K562 (cell line): ENCODE data around the gene RSPH3. TPM values are rescaled to one million over a fixed set of nuclear protein-coding genes. Genes with fewer than 3 reads are reported as not detected.

ENCODE experiments used
- CAMTA2 ChIP-seq: fragments of 250-450 bp; sonication (Bioruptor Pico); conservative IDR thresholded peaks from 2 replicates; pipeline ENCODE4 v1.5.1; 2022
- CREB1 ChIP-seq, 2 experiments: sonication (generic) in 1 of 2; formaldehyde crosslinking in 1 of 2; IDR thresholded peaks; 2 replicates each; pipeline versions ENCODE4 v1.6.1 to v1.8.0; 2012 to 2022; ENCODE audit warnings: inconsistent platforms in 1 of 2, mild to moderate bottlenecking in 1 of 2, missing genetic modification reagents in 1 of 2, moderate library complexity in 1 of 2
- DACH1 ChIP-seq: fragments of 450-650 bp; IDR thresholded peaks from 2 replicates; pipeline ENCODE4 v1.6.1; 2018; ENCODE audit not compliant: partially characterized antibody
- DLX4 ChIP-seq: fragments of 250-450 bp; sonication (Bioruptor Pico); IDR thresholded peaks from 2 replicates; pipeline ENCODE4 v1.6.1; 2021; ENCODE audit warnings: mild to moderate bottlenecking
- ETV5 ChIP-seq: sonication (generic); formaldehyde crosslinking; IDR thresholded peaks from 2 replicates; pipeline ENCODE4 v1.4.0; 2020; ENCODE audit warnings: low read depth, mild to moderate bottlenecking, missing genetic modification reagents
- JUND ChIP-seq, 2 experiments: IDR thresholded peaks; 2 replicates in 1 of 2; 3 replicates in 1 of 2; pipeline ENCODE4 v1.6.1; 2011; ENCODE audit warnings: borderline replicate concordance in 2 of 2, low read depth in 2 of 2, low read length in 2 of 2, improper control_type of control experiment in 1 of 2, missing biosample characterization in 1 of 2, missing genetic modification characterization in 1 of 2, missing genetic modification reagents in 1 of 2
- MAFF ChIP-seq: IDR thresholded peaks from 2 replicates; pipeline ENCODE4 v1.6.1; 2012; ENCODE audit warnings: low read length, improper control_type of control experiment
- POLR3A ChIP-seq: IDR thresholded peaks from 2 replicates; pipeline ENCODE4 v1.6.1; 2011; ENCODE audit warnings: borderline replicate concordance, mild to moderate bottlenecking, moderate library complexity; ENCODE audit not compliant: insufficient read length, insufficient read depth; ENCODE audit errors: extremely low read depth
- POU5F1 ChIP-seq: fragments of 150-350 bp; IDR thresholded peaks from 2 replicates; pipeline ENCODE4 v1.6.1; 2014; ENCODE audit warnings: borderline replicate concordance, low read length, low read depth, mild to moderate bottlenecking; ENCODE audit not compliant: partially characterized antibody
- RCOR1 ChIP-seq, 2 experiments: IDR thresholded peaks; 2 replicates each; pipeline ENCODE4 v1.6.1; 2012; ENCODE audit warnings: low read depth in 2 of 2, low read length in 2 of 2, borderline replicate concordance in 1 of 2, improper control_type of control experiment in 1 of 2
- RFX1 ChIP-seq: fragments of 450-650 bp; IDR thresholded peaks from 2 replicates; pipeline ENCODE4 v1.6.1; 2016; ENCODE audit warnings: mild to moderate bottlenecking, moderate library complexity
- SIX5 ChIP-seq, 2 experiments: IDR thresholded peaks; 2 replicates each; pipeline ENCODE4 v1.6.1; 2011; ENCODE audit warnings: low read length in 2 of 2, borderline replicate concordance in 1 of 2, low read depth in 1 of 2, mild to moderate bottlenecking in 1 of 2, moderate library complexity in 1 of 2; ENCODE audit not compliant: insufficient read depth in 1 of 2
- TCF7 ChIP-seq: sonication (generic); IDR thresholded peaks from 2 replicates; pipeline ENCODE4 v1.6.1; 2016; ENCODE audit warnings: antibody characterized with exemption, borderline replicate concordance
- USF1 ChIP-seq: sonication (generic); formaldehyde crosslinking; IDR thresholded peaks from 2 replicates; pipeline ENCODE4 v1.9.0; 2022; ENCODE audit warnings: mild to moderate bottlenecking, missing genetic modification reagents
- ZNF12 ChIP-seq: sonication (generic); formaldehyde crosslinking; IDR thresholded peaks from 2 replicates; pipeline ENCODE4 v1.4.0; 2020; ENCODE audit warnings: mild to moderate bottlenecking, missing genetic modification reagents
- ZNF124 ChIP-seq: sonication (generic); formaldehyde crosslinking; IDR thresholded peaks from 2 replicates; pipeline ENCODE4 v1.8.1; 2022; ENCODE audit warnings: missing genetic modification reagents
- ZNF280A ChIP-seq: fragments of 450-650 bp; IDR thresholded peaks from 2 replicates; pipeline ENCODE4 v1.6.1; 2018; ENCODE audit warnings: mild to moderate bottlenecking, low read depth; ENCODE audit not compliant: partially characterized antibody
- ZNF76 ChIP-seq: fragments of 250-450 bp; sonication (Bioruptor Pico); IDR thresholded peaks from 2 replicates; pipeline ENCODE4 v1.4.0; 2020; ENCODE audit warnings: mild to moderate bottlenecking, moderate library complexity, borderline replicate concordance
- ZNF79 ChIP-seq: fragments of 250-450 bp; sonication (Bioruptor Pico); IDR thresholded peaks from 2 replicates; pipeline ENCODE4 v1.4.0; 2020; ENCODE audit warnings: low read depth, mild to moderate bottlenecking, moderate library complexity
- polyA plus RNA-seq, 8 experiments: library from polyadenylated mRNA; depleted of rRNA in 4 of 8; stranded (reverse) in 5 of 8; unstranded in 3 of 8; fragments of >200 nt; fragmentation: Nextera tagmentation in 2 of 8; fragmentation: Illumina TruSeq in 1 of 8; extraction: Ambion mirVana in 2 of 8; extraction: Trizol in 1 of 8; gene quantifications; 2 replicates each; pipeline versions ENCODE4 v1.2.1 to v1.2.3, GENCODE V29; 2011 to 2014; ENCODE audit warnings: inconsistent platforms in 1 of 8, missing spikeins in 1 of 8
- total RNA-seq, 7 experiments: library from RNA; depleted of rRNA in 6 of 7; stranded (reverse); fragments of >200 nt in 6 of 7; fragmentation: Illumina TruSeq in 2 of 7; extraction: Trizol in 2 of 7; gene quantifications; 2 replicates each; pipeline versions ENCODE4 v1.2.1 to v1.2.3, GENCODE V29; 2011 to 2021; ENCODE audit warnings: low replicate concordance in 1 of 7

The RSPH3 gene
- total and polyA plus RNA-seq, 9 of the 15 experiments (the other 6 are each of a cell fraction or from before 2014, with no cell fraction given): 0.52 to 2.9 (median 1.5) TPM

GRCh38 chr6:158999666-159000403 lies at the start of gene RSPH3 (continued):
- TF ChIP-seq USF1 (CRISPR knock-in tag): peak; percentile 74
- TF ChIP-seq DLX4: no peak
- TF ChIP-seq ZNF79: no peak
- peak; percentile 65 for TF ChIP-seq DACH1
- TF ChIP-seq POLR3A: no peak
- TF ChIP-seq TCF7: 0 out of 2 replicates have a peak, but pooled peaks have one; percentile 64
- peak; percentile 88 for TF ChIP-seq ZNF76 (CRISPR knock-in tag)
- TF ChIP-seq SIX5 (IDR thresholded peaks at IDR 0.05; ENCODE audit: borderline replicate concordance in 1 of 2, insufficient read depth in 1 of 2, low read depth in 1 of 2, low read length in 2 of 2): no peak; a peak in 2 of 4 replicates
- TF ChIP-seq ETV5 (CRISPR knock-in tag): peak; percentile 71
- no peak for TF ChIP-seq MAFF
- TF ChIP-seq ZNF12 (CRISPR knock-in tag): peak; percentile 40; the same call in 1 of the 2 replicates
- no peak for TF ChIP-seq POU5F1
- TF ChIP-seq RFX1: peak; percentile 97
- peak; percentile 55 for TF ChIP-seq JUND (IDR thresholded peaks at IDR 0.05; ENCODE audit: borderline replicate concordance, low read depth, low read length)
- no peak; the same call in 2 of the 3 replicates for TF ChIP-seq JUND (tag; IDR thresholded peaks at IDR 0.05; ENCODE audit: borderline replicate concordance, low read depth, low read length)
- no peak; a peak in 2 of 4 replicates for TF ChIP-seq RCOR1 (IDR thresholded peaks at IDR 0.05; ENCODE audit: borderline replicate concordance in 1 of 2, low read depth in 2 of 2, low read length in 2 of 2)
- TF ChIP-seq ZNF280A: no peak
- TF ChIP-seq CREB1 (IDR thresholded peaks at IDR 0.05): no peak; the same call in 1 of the 2 replicates
- TF ChIP-seq CREB1 (CRISPR knock-in tag; IDR thresholded peaks at IDR 0.05): peak; percentile 64
- TF ChIP-seq ZNF124: 0 out of 2 replicates have a peak, but pooled peaks have one; percentile 12
- 0 out of 2 replicates have a peak, but pooled peaks have one; percentile 66 for TF ChIP-seq CAMTA2 (CRISPR knock-in tag)
